ENCODE data around the gene FMR1.

- TF ChIP-seq POLR2A (IDR thresholded peaks at IDR 0.05): no peak
- TF ChIP-seq, protein P1, sequence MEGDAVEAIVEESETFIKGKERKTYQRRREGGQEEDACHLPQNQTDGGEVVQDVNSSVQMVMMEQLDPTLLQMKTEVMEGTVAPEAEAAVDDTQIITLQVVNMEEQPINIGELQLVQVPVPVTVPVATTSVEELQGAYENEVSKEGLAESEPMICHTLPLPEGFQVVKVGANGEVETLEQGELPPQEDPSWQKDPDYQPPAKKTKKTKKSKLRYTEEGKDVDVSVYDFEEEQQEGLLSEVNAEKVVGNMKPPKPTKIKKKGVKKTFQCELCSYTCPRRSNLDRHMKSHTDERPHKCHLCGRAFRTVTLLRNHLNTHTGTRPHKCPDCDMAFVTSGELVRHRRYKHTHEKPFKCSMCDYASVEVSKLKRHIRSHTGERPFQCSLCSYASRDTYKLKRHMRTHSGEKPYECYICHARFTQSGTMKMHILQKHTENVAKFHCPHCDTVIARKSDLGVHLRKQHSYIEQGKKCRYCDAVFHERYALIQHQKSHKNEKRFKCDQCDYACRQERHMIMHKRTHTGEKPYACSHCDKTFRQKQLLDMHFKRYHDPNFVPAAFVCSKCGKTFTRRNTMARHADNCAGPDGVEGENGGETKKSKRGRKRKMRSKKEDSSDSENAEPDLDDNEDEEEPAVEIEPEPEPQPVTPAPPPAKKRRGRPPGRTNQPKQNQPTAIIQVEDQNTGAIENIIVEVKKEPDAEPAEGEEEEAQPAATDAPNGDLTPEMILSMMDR (IDR thresholded peaks at IDR 0.05 in 4 of 5, conservative IDR thresholded peaks at IDR 0.05 in 1 of 5): no peak
These were observed 12.2 kb upstream of the FMR1 start for GRCh38 chrX:147899379-147900114.

Data from gastrocnemius medialis (tissue), 4 donors.